Cardiac fibroblast (primary cell): ENCODE data around the gene MS4A18.

ENCODE experiments used
- DNase-seq, 2 donors: peaks; one replicate each; pipeline versions ENCODE4 v3.0.0 to v3.0.0-alpha.2; 2010; ENCODE audit warnings: low read depth in 2 of 2
- H3K4me3 ChIP-seq, 2 donors: replicated peaks in 1 of 2; 1 replicate in 1 of 2; 2 replicates in 1 of 2; pipeline ENCODE4 v1.5.1; 2011; ENCODE audit warnings: low read depth in 2 of 2, low read length in 2 of 2, mild to moderate bottlenecking in 2 of 2, moderate library complexity in 1 of 2
- TF ChIP-seq, protein P1 (sequence below): IDR thresholded peaks from one replicate; pipeline ENCODE4 v1.5.1; 2011; ENCODE audit warnings: low read depth, mild to moderate bottlenecking, low read length, inconsistent platforms

The MS4A18 gene

DNA sequence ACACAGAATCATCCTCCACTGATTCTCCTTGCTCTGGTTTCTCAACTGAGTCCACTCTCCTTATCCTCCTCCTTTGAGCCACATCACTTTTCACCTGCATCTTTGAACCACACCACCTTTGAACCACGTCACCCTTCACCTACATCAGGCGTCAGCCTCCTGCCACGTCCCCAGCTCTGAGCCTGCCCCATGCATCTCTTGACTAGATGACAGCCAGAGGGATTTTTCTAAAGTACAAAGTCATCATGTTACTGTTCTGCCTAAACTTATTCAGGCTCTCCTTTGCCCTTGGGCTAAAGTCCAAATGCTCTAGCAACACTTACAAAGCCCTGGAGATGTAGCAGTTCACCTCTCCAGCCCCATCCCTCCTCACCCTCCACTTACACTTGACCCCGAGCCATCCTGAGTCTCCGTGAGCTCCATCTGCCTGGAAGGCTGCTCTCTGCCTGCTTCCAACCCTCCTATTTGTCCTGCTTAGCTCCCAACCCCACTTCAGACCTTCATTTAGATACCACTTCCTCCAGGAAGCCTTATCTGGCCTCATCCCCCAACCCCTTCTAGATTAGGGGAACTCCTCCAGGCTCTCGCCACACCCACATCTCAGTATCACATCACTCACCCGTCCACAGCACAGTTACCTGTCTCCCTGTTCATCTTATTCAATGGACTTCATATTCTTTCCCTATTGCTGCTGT is 56.9 kb downstream of the MS4A18 start:
- no peak overlapping the region for H3K4me3 ChIP-seq
- DNase-seq: no peak
- TF ChIP-seq, protein P1, sequence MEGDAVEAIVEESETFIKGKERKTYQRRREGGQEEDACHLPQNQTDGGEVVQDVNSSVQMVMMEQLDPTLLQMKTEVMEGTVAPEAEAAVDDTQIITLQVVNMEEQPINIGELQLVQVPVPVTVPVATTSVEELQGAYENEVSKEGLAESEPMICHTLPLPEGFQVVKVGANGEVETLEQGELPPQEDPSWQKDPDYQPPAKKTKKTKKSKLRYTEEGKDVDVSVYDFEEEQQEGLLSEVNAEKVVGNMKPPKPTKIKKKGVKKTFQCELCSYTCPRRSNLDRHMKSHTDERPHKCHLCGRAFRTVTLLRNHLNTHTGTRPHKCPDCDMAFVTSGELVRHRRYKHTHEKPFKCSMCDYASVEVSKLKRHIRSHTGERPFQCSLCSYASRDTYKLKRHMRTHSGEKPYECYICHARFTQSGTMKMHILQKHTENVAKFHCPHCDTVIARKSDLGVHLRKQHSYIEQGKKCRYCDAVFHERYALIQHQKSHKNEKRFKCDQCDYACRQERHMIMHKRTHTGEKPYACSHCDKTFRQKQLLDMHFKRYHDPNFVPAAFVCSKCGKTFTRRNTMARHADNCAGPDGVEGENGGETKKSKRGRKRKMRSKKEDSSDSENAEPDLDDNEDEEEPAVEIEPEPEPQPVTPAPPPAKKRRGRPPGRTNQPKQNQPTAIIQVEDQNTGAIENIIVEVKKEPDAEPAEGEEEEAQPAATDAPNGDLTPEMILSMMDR: no peak

- H3K4me3 ChIP-seq: no peak overlapping the region
- TF ChIP-seq, protein P1: no peak
- DNase-seq: no peak
Observed at GRCh38 chr11:60781981-60782316, 57.4 kb downstream of the MS4A18 start.

DNA sequence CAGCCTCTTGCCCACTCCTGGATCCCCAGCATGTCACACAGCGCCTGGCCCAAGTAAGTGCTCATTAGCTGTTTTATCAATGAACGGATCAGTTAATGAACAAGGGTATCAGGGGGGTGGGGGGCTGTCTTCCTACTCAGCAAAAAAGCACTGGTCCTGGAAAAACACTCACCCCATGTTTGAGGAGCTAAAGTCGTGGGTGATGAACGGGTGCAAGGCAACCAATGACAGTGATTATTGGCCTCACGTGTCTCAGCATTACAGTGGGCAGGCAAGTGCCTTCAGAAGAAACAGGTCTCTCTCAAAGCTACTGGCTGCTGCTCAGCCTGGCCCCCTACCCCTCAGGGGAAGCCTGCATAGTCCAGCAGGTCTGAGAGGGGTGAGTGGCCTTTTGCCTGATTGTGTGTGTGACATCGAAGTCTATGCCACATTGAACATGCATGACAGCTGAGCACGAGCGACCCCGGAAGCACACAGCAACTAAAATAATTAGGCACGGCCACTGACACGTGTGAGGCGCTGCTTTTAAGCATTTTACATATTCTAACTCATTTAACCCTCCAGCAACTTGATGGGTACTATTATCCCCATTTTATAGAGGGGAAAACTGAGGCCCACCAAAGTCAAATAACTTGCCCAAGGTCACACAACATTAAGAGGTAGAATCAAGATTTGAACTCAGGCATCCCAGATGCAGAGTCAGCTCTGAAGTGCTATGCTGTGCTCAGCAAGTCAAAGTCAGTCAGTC is 58.0 kb downstream of the MS4A18 start:
- H3K4me3 ChIP-seq: no peak overlapping the region
- TF ChIP-seq, protein P1: no peak
- no peak for DNase-seq

GRCh38 chr11:60783141-60783484 is 58.6 kb downstream of the MS4A18 start:
- TF ChIP-seq, protein P1: no peak
- H3K4me3 ChIP-seq: no peak overlapping the region
- DNase-seq: no peak

DNA sequence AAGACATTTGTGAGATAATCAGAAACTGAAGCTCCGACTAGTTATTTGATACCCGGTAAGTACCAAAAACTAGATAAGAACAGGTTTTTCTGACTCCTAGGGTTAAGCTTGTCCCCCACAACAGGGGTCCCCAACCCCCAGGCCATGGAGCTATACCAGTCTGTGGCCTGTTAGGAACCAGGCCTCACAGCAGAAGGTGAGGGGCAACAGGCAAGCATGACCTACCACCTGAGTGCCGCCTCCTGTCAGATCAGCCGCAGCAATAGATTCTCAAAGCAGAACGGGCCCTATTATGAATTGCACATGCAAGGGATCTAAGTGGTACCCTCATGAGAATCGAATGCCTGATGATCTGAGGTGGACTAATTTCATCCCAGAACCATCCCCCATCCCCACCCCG is 59.4 kb downstream of the MS4A18 start:
- TF ChIP-seq, protein P1: no peak
- DNase-seq: no peak
- H3K4me3 ChIP-seq: no peak overlapping the region

DNA sequence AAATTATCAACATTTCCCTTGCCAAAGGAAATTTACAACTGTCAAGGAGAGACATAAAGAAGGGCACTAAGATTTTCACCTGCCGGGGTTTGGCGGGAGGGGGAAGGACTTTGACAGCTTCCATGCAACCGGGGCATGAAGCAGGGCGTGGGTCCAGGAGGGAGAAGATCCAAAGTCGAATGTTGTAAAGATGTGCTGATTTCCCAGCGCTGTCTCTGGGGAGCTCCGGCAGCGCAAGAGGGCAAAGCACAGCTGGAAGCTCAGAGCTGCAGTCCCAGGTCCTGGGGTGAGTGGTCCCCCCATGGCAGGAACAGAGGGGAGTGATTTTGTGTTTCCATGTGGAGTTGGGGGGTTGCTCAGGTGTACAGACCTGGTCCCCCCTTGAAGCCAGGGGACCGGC is 60.6 kb downstream of the MS4A18 start, which contains the start of gene MS4A10:
MS4A10 (plus strand) TSS at position 198 of the 400 bp plus-strand sequence. CDS start 5,003 bp downstream, outside the sequence.
- TF ChIP-seq, protein P1: no peak
- no peak for DNase-seq

More for the DNA sequence above, 60.6 kb downstream of the MS4A18 start, which contains the start of gene MS4A10:
- no peak within 1 kb of the TSS for H3K4me3 ChIP-seq
